ENCODE data around the gene SH3D21.

DNA sequence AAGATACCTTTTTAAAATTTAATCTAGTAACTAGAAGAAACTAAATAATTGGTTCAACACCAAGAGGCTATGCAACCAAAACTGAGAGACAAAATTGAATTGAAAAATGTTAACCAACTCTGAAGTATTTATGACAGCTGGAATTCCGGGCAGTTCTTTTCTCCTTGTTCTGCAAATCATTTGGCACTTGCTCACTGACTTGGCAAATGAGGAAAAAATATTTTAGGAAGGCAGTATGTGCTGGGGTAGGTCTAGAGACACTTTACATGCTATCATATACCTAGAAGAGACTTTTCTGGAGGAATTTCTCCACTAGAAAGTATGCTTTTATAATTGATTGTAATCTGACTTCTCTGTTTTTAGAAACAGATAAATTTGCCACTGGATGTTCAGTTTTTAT, 22.1 kb upstream of the SH3D21 start:
- TF ChIP-seq, protein P1, sequence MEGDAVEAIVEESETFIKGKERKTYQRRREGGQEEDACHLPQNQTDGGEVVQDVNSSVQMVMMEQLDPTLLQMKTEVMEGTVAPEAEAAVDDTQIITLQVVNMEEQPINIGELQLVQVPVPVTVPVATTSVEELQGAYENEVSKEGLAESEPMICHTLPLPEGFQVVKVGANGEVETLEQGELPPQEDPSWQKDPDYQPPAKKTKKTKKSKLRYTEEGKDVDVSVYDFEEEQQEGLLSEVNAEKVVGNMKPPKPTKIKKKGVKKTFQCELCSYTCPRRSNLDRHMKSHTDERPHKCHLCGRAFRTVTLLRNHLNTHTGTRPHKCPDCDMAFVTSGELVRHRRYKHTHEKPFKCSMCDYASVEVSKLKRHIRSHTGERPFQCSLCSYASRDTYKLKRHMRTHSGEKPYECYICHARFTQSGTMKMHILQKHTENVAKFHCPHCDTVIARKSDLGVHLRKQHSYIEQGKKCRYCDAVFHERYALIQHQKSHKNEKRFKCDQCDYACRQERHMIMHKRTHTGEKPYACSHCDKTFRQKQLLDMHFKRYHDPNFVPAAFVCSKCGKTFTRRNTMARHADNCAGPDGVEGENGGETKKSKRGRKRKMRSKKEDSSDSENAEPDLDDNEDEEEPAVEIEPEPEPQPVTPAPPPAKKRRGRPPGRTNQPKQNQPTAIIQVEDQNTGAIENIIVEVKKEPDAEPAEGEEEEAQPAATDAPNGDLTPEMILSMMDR (IDR thresholded peaks at IDR 0.05) = no peak
- TF ChIP-seq POLR2A (IDR thresholded peaks at IDR 0.05) = no peak
